OCI-LY7 (cell line): ENCODE data around the gene PIGZ.

ENCODE experiments used
- EZH2phosphoT487 ChIP-seq: fragments of 200-600 bp; sonication (generic); IDR thresholded peaks from 2 replicates; pipeline ENCODE4 v1.6.1; 2018; ENCODE audit warnings: low read depth, borderline replicate concordance, mild to moderate bottlenecking, mixed run types, antibody characterized with exemption, low read length, moderate library complexity, mixed read lengths
- TF ChIP-seq, protein P1 (sequence below): fragments of 200-600 bp; sonication (generic); conservative IDR thresholded peaks from 2 replicates; pipeline ENCODE4 v1.5.1; 2014; ENCODE audit warnings: mild to moderate bottlenecking, antibody characterized with exemption, low read length, moderate library complexity, mixed read lengths

DNA sequence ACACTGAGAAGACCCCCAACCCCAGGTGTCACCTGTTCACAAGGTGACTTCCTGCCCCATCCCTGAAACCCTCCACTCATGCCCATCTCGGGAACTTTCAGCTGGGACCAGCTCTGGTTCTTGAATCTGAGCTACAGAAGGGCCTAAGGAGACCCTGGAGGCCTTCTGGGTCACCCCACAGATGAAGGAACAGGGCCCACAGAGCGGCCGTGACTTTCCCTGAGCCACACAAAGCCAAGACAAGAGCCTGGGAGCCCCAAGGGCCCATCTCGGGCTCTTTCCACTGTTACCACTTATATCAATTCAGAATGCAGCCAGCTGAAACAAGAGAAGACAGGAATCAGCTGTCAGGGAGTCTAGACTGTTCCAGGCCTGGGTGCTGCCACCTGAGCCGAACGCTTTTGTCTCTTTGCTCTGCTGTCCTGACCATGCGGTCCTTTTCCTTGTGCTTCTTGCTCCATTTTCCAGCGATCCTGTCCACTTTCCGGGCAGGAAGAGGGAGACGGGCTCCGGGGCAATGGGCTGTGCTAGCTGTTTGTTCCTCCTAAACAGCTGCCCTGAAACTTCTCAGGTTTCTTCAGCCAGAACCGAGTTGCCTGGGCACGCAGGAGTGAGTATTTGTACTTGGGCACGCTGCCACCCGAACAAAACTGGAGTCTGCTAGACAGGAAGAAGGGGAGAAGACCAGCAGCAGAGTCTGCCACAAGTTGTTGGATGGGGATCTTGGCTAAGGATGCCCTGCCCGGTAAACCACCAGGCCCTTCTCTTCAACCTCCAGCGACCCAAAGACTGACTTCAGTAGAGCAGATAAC, 28.0 kb upstream of the PIGZ start:
- TF ChIP-seq, protein P1, sequence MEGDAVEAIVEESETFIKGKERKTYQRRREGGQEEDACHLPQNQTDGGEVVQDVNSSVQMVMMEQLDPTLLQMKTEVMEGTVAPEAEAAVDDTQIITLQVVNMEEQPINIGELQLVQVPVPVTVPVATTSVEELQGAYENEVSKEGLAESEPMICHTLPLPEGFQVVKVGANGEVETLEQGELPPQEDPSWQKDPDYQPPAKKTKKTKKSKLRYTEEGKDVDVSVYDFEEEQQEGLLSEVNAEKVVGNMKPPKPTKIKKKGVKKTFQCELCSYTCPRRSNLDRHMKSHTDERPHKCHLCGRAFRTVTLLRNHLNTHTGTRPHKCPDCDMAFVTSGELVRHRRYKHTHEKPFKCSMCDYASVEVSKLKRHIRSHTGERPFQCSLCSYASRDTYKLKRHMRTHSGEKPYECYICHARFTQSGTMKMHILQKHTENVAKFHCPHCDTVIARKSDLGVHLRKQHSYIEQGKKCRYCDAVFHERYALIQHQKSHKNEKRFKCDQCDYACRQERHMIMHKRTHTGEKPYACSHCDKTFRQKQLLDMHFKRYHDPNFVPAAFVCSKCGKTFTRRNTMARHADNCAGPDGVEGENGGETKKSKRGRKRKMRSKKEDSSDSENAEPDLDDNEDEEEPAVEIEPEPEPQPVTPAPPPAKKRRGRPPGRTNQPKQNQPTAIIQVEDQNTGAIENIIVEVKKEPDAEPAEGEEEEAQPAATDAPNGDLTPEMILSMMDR, result no peak
- TF ChIP-seq EZH2phosphoT487, result no peak
